ENCODE data around the gene CTBP1. TPM values are rescaled to one million over a fixed set of nuclear protein-coding genes. Genes with fewer than 3 reads are reported as not detected.

Gene CTBP1
- total and polyA plus RNA-seq, 7 donors: 109 to 165 (median 130) TPM

DNA sequence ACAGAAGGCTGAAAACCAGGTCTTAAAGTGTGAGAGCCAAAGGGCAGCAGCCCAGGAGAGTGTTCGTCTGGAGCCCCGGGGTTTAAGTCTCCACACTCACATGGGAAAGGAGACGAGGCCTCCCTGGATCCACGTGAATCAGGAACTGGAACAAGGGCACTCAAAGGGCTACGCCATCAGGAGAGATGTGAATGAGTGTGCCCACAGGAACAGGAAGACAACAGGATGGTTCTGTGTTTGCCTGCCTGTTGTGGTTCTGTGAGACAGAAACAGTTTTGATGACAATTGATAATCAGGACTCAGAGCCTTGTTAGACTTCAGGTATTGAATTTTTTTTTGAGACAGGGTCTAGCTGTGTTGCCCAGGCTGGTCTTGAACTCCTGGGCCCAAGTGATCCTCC, 4.9 kb upstream of the CTBP1 start:
- WGBS, 3 donors: 93 to 96% (median 94%) methylated on average over 5 of the region's 5 CpGs
- Histone ChIP-seq H3K4me3 (no peak overlapping the region), H3K4me1 (peaks cover 29% of the 10 kb centered on the region), H3K36me3 (ENCODE audit: insufficient read depth in 1 of 2, low read depth in 1 of 2) (peaks cover 0 to 8% of the 10 kb centered on the region in 2 donors), H3K27ac (no peak overlapping the region), H3K27me3 (ENCODE audit: insufficient read depth in 3 of 3, low read length in 2 of 3) (no peaks in the 10 kb centered on the region), H3K9me3 (no peaks in the 10 kb centered on the region)
- no peak for ATAC-seq
- TF ChIP-seq, protein P1, sequence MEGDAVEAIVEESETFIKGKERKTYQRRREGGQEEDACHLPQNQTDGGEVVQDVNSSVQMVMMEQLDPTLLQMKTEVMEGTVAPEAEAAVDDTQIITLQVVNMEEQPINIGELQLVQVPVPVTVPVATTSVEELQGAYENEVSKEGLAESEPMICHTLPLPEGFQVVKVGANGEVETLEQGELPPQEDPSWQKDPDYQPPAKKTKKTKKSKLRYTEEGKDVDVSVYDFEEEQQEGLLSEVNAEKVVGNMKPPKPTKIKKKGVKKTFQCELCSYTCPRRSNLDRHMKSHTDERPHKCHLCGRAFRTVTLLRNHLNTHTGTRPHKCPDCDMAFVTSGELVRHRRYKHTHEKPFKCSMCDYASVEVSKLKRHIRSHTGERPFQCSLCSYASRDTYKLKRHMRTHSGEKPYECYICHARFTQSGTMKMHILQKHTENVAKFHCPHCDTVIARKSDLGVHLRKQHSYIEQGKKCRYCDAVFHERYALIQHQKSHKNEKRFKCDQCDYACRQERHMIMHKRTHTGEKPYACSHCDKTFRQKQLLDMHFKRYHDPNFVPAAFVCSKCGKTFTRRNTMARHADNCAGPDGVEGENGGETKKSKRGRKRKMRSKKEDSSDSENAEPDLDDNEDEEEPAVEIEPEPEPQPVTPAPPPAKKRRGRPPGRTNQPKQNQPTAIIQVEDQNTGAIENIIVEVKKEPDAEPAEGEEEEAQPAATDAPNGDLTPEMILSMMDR (IDR thresholded peaks at IDR 0.05): no peak
- intact Hi-C loops (cut with DNase I): loop anchor here in 1 of 2 donors (5.0 kb wide), 1 partner anchor 33 kb away; the partner anchor contains the start of gene MAEA
- no peak for DNase-seq

DNA sequence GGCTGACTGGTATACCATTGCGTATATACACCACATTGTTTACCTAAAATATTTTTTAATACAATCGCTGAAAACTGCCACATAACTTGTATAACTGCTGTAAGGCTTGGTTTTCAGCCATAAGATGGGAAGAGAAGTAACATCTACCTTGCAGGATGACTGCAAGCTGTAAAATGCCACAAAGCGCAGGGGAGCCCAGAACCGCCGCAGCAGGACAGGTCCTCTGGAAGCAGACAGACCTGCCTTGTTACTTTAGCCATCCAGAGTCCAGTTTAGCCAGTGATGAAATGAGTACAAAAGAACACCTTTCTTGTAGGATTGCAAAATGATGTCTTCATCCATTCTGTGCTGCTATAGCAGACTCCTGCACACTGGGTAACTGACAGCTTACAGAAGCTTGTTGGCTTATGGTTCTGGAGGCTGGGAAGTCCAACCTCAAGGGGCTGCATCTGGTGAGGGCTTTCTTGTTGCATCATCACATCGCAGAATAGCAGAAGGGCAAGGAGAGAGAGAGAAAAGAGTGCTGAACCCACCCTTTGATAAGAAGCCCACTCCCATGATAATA, 4.1 kb upstream of the CTBP1 start:
- Histone ChIP-seq H3K27me3 (ENCODE audit: insufficient read depth in 3 of 3, low read length in 2 of 3) (no peaks in the 10 kb centered on the region), H3K4me3 (no peak overlapping the region), H3K9me3 (no peaks in the 10 kb centered on the region), H3K27ac (no peak overlapping the region), H3K36me3 (ENCODE audit: insufficient read depth in 1 of 2, low read depth in 1 of 2) (peaks cover 0 to 8% of the 10 kb centered on the region in 2 donors), H3K4me1 (peaks cover 29% of the 10 kb centered on the region)
- ATAC-seq (no peak), DNase-seq (no peak)
- TF ChIP-seq, protein P1 (IDR thresholded peaks at IDR 0.05): no peak
- WGBS, 3 donors: 98% methylated on average over 6 of the region's 6 CpGs
- intact Hi-C loops (cut with DNase I): loop anchor here in 1 of 2 donors (5.0 kb wide), 1 partner anchor 34 kb away; the partner anchor contains the start of gene MAEA

DNA sequence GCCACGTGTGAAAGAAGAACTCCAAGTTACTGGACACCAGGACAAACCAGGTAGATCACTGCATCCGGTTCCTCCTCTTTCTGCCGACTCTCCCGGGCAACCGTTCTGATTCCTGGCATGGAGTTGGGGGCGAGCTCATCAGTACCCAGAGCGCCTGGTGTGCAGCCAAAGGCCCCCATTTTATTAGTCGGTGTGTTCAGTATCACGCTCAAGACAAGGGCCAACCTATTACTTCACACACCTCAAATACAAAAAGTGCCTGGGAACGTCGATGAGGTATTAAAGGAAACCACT, 2.8 kb upstream of the CTBP1 start:
- intact Hi-C loops (cut with DNase I): loop anchor here (2.0 to 5.0 kb wide), 2 partner anchors 36 to 93 kb away; partner anchors contain the start of gene MAEA (in 1 of the 2)
- WGBS, 3 donors: 76 to 88% (median 83%) methylated on average over 11 of the region's 11 CpGs
- H3K4me1 ChIP-seq: peaks cover 36% of the 10 kb centered on the region
- peaks cover 0 to 8% of the 10 kb centered on the region in 2 donors for H3K36me3 ChIP-seq (ENCODE audit: insufficient read depth in 1 of 2, low read depth in 1 of 2)
- no peak overlapping the region for H3K27ac ChIP-seq
- H3K4me3 ChIP-seq: no peak overlapping the region
- DNase-seq: peak in 1 of 2 donors; percentile 39
- H3K9me3 ChIP-seq: no peaks in the 10 kb centered on the region
- H3K27me3 ChIP-seq (ENCODE audit: insufficient read depth in 3 of 3, low read length in 2 of 3): no peaks in the 10 kb centered on the region
- TF ChIP-seq, protein P1 (IDR thresholded peaks at IDR 0.05): no peak
- no peak for ATAC-seq

DNA sequence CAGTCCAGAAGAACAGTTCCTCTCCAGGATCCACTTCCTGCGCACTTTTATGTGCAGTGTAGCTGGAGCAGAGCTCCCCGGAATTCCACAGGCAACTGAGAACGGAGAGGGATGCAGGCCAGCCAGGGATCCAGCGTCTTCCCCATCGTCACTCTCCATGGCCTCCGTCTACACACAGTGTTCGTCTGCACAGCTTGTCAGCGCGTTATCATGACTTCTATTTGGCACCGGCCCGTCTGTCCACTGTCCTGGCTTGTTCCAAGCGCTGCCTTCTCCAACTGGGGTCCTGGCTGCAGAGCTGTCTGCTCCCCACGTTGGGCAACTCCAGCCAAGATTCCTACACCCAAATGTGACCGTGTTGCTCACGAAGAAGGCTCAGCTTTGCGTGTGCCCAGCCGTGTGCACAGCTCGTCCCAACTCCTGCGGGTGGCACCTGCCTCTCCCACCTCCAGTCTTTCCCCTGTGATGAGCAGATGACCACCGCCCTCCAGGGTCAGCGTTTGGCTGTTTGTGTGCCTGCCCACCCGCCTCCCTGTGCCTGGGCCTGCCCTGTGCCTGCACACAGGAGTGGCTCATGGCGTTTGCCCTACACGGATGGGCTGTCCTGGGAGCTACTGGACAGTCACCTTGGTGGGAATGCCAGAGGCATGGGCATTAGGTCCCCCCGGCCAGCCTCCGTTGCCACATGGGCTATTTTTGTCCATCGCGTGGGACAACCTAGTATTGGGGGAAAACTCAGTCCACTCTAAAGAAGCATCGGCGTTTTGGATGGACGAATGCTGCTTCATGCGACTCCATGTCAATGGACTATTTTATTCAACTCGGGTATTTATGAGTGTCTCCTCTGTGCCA, 2.2 kb upstream of the CTBP1 start:
- Histone ChIP-seq H3K4me1 (peaks cover 42% of the 10 kb centered on the region), H3K4me3 (no peak overlapping the region), H3K27me3 (ENCODE audit: insufficient read depth in 3 of 3, low read length in 2 of 3) (no peaks in the 10 kb centered on the region), H3K9me3 (no peaks in the 10 kb centered on the region), H3K27ac (peak overlapping the region; percentile 93), H3K36me3 (ENCODE audit: insufficient read depth in 1 of 2, low read depth in 1 of 2) (peaks cover 0 to 8% of the 10 kb centered on the region in 2 donors)
- TF ChIP-seq, protein P1 (IDR thresholded peaks at IDR 0.05): no peak
- 88 to 94% (median 92%) methylated on average over 33 of the region's 33 CpGs for WGBS, 3 donors
- DNase-seq (peak; percentile 12 to 46), ATAC-seq (no peak)
- intact Hi-C loops (cut with DNase I): loop anchor here (2.0 to 5.0 kb wide), 2 partner anchors 36 to 94 kb away; partner anchors contain the start of gene MAEA (in 1 of the 2)
